KBM-7 (cell line): Measurements from ENCODE around the gene S100A4.

Experiments used
- DNase-seq: peaks from one replicate; pipeline ENCODE4 v3.0.0-alpha.2; 2015
- in situ Hi-C: fragments of 300-500 bp; cut with MboI; formaldehyde crosslinking; loops from 2 replicates; pipeline ENCODE4 v1.14.3; 2020; ENCODE audit warnings: low sequenced_read_pairs, low pct_unique_long_range_greater_than_20kb, mixed read lengths

The S100A4 gene

GRCh38 chr1:153550827-153551500, 5.4 kb upstream of the S100A4 start:
- in situ Hi-C loops: no loop called here

GRCh38 chr1:153550398-153550758, 4.8 kb upstream of the S100A4 start:
- no peak for DNase-seq
- in situ Hi-C loops: no loop called here

More at GRCh38 chr1:153550827-153551500, 5.4 kb upstream of the S100A4 start:
- peak; percentile 91 for DNase-seq

- in situ Hi-C loops: loop anchor here (25.0 kb wide), 1 partner anchor 412 kb away; the partner anchor contains the start of genes CREB3L4, CRTC2 and SLC39A1
- no peak for DNase-seq
Observed at GRCh38 chr1:153549741-153550397, 4.3 kb upstream of the S100A4 start.

- DNase-seq: no peak
- in situ Hi-C loops: loop anchor here (25.0 kb wide), 1 partner anchor 413 kb away; the partner anchor contains the start of genes CREB3L4, CRTC2 and SLC39A1
Observed at GRCh38 chr1:153548722-153549688, 3.4 kb upstream of the S100A4 start, which contains the start of gene S100A3. TSS of gene S100A3 (minus strand) at chr1:153549258. CDS start at chr1:153548485, 773 bp downstream.

GRCh38 chr1:153547560-153548551, 2.2 kb upstream of the S100A4 start:
- DNase-seq: peak; percentile 28
- in situ Hi-C loops: loop anchor here (25.0 kb wide), 1 partner anchor 414 kb away; the partner anchor contains the start of genes CREB3L4, CRTC2 and SLC39A1

GRCh38 chr1:153546796-153547559, 1.4 kb upstream of the S100A4 start:
- DNase-seq: no peak

GRCh38 chr1:153546371-153546770, 765 bp upstream of the S100A4 start:
- in situ Hi-C loops: loop anchor here (25.0 kb wide), 1 partner anchor 416 kb away; the partner anchor contains the start of genes CREB3L4, CRTC2 and SLC39A1
- no peak for DNase-seq

More at GRCh38 chr1:153546796-153547559, 1.4 kb upstream of the S100A4 start:
- in situ Hi-C loops: loop anchor here (25.0 kb wide), 1 partner anchor 415 kb away; the partner anchor contains the start of genes CREB3L4, CRTC2 and SLC39A1

GRCh38 chr1:153544453-153545066, 1.0 kb downstream of the S100A4 start:
- in situ Hi-C loops: loop anchor here (25.0 kb wide), 1 partner anchor 418 kb away; the partner anchor contains the start of genes CREB3L4, CRTC2 and SLC39A1
- DNase-seq: no peak

- in situ Hi-C loops: loop anchor here (25.0 kb wide), 1 partner anchor 419 kb away; the partner anchor contains the start of genes CREB3L4, CRTC2 and SLC39A1
- DNase-seq: no peak
Observed at GRCh38 chr1:153543736-153544135, 1.9 kb downstream of the S100A4 start.

- in situ Hi-C loops: loop anchor here (25.0 kb wide), 1 partner anchor 419 kb away; the partner anchor contains the start of genes CREB3L4, CRTC2 and SLC39A1
- DNase-seq: no peak
Observed at GRCh38 chr1:153542956-153543711, 2.5 kb downstream of the S100A4 start.

- in situ Hi-C loops: loop anchor here (25.0 kb wide), 1 partner anchor 420 kb away; the partner anchor contains the start of genes CREB3L4, CRTC2 and SLC39A1
- no peak for DNase-seq
Observed at GRCh38 chr1:153541641-153542590, 3.7 kb downstream of the S100A4 start.

GRCh38 chr1:153540394-153541361, 4.9 kb downstream of the S100A4 start, which contains the start of gene S100A5:
TSS of gene S100A5 (minus strand) at chr1:153540934. CDS start at chr1:153540191, 743 bp downstream.
- DNase-seq: peak; percentile 86
- in situ Hi-C loops: loop anchor here (25.0 kb wide), 1 partner anchor 422 kb away; the partner anchor contains the start of genes CREB3L4, CRTC2 and SLC39A1

GRCh38 chr1:153539395-153540093, 6.1 kb downstream of the S100A4 start:
- no peak for DNase-seq
- in situ Hi-C loops: loop anchor here (25.0 kb wide), 1 partner anchor 423 kb away; the partner anchor contains the start of genes CREB3L4, CRTC2 and SLC39A1
